Neural cell (in vitro differentiated cells): ENCODE measurements around the gene NTPCR.

Experiments
- EP300 ChIP-seq: fragments of 450-650 bp; conservative IDR thresholded peaks from 2 replicates; pipeline ENCODE4 v1.6.1; 2014; ENCODE audit warnings: antibody characterized with exemption, mild to moderate bottlenecking, moderate library complexity; ENCODE audit not compliant: poor library complexity, severe bottlenecking
- POLR2AphosphoS5 ChIP-seq: IDR thresholded peaks from 2 replicates; pipeline ENCODE4 v1.6.1; 2012
- RAD21 ChIP-seq: fragments of 450-650 bp; conservative IDR thresholded peaks from 2 replicates; pipeline ENCODE4 v1.6.1; 2014; ENCODE audit warnings: antibody characterized with exemption, mild to moderate bottlenecking, moderate library complexity
- TF ChIP-seq, protein P1 (sequence below): fragments of 450-650 bp; IDR thresholded peaks from 2 replicates; pipeline ENCODE4 v1.5.1; 2014; ENCODE audit warnings: antibody characterized with exemption, mild to moderate bottlenecking, moderate library complexity; ENCODE audit not compliant: poor library complexity, severe bottlenecking

DNA sequence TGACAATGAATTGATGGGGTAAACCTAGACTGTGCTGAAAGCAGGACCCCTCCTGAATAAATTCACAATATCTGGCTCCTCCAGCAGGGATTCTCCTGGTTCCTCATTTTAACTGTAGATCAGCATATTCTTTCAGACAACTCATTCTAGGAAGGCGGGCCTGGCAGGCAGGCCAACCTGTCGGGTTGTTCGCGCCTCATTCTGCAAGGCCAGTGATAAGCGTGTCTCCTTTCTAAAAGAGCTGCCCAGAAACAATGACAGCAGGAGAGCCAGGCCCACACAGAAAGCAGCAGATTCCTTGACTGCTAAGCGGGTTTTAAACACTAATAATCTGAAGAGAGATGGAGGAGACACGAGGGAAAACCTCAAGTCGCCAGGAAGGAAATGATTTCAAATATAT, 70.0 kb downstream of the NTPCR start:
- TF ChIP-seq POLR2AphosphoS5 (no peak), RAD21 (no peak), EP300 (no peak)
- TF ChIP-seq, protein P1, sequence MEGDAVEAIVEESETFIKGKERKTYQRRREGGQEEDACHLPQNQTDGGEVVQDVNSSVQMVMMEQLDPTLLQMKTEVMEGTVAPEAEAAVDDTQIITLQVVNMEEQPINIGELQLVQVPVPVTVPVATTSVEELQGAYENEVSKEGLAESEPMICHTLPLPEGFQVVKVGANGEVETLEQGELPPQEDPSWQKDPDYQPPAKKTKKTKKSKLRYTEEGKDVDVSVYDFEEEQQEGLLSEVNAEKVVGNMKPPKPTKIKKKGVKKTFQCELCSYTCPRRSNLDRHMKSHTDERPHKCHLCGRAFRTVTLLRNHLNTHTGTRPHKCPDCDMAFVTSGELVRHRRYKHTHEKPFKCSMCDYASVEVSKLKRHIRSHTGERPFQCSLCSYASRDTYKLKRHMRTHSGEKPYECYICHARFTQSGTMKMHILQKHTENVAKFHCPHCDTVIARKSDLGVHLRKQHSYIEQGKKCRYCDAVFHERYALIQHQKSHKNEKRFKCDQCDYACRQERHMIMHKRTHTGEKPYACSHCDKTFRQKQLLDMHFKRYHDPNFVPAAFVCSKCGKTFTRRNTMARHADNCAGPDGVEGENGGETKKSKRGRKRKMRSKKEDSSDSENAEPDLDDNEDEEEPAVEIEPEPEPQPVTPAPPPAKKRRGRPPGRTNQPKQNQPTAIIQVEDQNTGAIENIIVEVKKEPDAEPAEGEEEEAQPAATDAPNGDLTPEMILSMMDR: no peak
